ENCODE results near the gene TMEM163.

TMEM163 gene

DNA sequence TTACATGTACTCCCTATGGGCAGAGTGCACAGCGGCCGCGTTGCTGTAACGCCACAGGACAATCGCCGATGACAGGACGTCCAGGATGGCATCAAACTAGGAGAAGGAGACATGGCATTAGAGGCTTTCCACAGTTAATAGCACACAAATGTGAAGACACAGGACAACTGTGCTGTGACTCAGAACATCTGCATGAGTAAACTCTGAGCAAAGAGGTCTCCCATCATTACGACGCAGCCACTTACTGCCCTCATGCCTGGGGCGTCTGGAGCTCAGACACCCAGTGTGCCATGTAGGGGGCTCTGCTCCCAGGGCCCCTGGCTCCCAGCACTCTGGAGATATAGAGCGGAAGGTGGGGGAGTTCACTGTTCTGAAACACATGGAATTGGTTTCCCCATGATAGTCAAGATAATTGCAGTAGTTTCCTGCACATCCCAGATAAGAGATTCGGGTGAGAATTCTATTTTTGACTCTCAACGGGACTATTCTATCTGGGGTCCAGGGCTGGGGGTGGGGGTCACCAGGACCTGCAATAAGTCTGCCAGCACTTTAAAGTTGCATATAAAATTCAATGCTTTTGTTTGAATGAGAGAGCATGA lies 168.1 kb downstream of the TMEM163 start:
- TF ChIP-seq, protein P1, sequence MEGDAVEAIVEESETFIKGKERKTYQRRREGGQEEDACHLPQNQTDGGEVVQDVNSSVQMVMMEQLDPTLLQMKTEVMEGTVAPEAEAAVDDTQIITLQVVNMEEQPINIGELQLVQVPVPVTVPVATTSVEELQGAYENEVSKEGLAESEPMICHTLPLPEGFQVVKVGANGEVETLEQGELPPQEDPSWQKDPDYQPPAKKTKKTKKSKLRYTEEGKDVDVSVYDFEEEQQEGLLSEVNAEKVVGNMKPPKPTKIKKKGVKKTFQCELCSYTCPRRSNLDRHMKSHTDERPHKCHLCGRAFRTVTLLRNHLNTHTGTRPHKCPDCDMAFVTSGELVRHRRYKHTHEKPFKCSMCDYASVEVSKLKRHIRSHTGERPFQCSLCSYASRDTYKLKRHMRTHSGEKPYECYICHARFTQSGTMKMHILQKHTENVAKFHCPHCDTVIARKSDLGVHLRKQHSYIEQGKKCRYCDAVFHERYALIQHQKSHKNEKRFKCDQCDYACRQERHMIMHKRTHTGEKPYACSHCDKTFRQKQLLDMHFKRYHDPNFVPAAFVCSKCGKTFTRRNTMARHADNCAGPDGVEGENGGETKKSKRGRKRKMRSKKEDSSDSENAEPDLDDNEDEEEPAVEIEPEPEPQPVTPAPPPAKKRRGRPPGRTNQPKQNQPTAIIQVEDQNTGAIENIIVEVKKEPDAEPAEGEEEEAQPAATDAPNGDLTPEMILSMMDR (IDR thresholded peaks at IDR 0.05; ENCODE audit: borderline replicate concordance, insufficient read depth, low read depth, low read length): no peak
- H3K4me3 ChIP-seq (ENCODE audit: low read depth, low read length): no peak overlapping the region

DNA sequence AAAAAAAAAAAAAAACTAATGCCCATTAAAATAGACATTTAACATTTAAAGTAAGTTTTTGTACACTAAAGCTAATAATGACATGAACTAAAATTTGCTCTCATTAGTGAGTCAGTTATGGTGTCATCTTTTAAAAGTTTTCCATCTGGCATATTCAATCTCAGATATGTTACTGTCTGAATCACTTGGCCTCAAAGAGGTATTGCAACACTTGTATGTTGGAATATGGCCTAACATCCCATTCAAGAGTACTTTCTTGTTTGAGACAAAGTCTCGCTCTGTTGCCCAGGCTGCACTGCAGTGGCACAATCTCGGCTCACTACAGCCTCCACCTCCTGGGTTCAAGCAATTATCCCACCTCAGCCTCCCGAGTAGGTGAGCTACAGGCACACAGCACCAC lies 169.7 kb downstream of the TMEM163 start:
- H3K4me3 ChIP-seq (ENCODE audit: low read depth, low read length): no peak overlapping the region
- TF ChIP-seq, protein P1 (IDR thresholded peaks at IDR 0.05; ENCODE audit: borderline replicate concordance, insufficient read depth, low read depth, low read length): no peak

GRCh38 chr2:134540990-134541389 lies 177.8 kb downstream of the TMEM163 start:
- H3K4me3 ChIP-seq (ENCODE audit: low read depth, low read length): no peak overlapping the region
- TF ChIP-seq, protein P1 (IDR thresholded peaks at IDR 0.05; ENCODE audit: borderline replicate concordance, insufficient read depth, low read depth, low read length): no peak

DNA sequence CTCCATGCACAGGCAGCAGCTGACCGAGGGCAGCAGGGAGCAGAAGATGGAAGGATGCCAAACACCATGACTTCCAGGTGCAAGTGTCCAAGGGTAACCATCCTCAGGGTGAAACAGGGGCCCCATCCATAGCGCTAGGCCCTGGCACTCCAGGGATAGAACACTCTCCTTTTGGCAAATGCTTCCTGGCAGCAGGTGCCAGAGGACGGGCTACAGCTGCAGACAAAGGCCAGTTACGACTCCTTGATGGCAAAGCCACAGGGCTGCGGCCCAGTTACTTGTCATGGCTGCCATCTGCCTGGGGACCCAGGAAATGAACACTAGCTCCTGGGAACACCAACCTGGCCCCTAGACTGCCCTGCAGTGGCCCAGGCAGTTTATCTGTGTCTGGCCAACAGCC lies 178.8 kb downstream of the TMEM163 start:
- TF ChIP-seq, protein P1 (IDR thresholded peaks at IDR 0.05; ENCODE audit: borderline replicate concordance, insufficient read depth, low read depth, low read length): no peak
- H3K4me3 ChIP-seq (ENCODE audit: low read depth, low read length): no peak overlapping the region

GRCh38 chr2:134537702-134538101 lies 181.1 kb downstream of the TMEM163 start:
- TF ChIP-seq, protein P1 (IDR thresholded peaks at IDR 0.05; ENCODE audit: borderline replicate concordance, insufficient read depth, low read depth, low read length): no peak
- H3K4me3 ChIP-seq (ENCODE audit: low read depth, low read length): no peak overlapping the region

GRCh38 chr2:134537121-134537520 lies 181.7 kb downstream of the TMEM163 start:
- no peak overlapping the region for H3K4me3 ChIP-seq (ENCODE audit: low read depth, low read length)
- TF ChIP-seq, protein P1 (IDR thresholded peaks at IDR 0.05; ENCODE audit: borderline replicate concordance, insufficient read depth, low read depth, low read length): no peak

GRCh38 chr2:134536296-134536695 lies 182.5 kb downstream of the TMEM163 start:
- no peak overlapping the region for H3K4me3 ChIP-seq (ENCODE audit: low read depth, low read length)
- TF ChIP-seq, protein P1 (IDR thresholded peaks at IDR 0.05; ENCODE audit: borderline replicate concordance, insufficient read depth, low read depth, low read length): no peak
